Measurements from ENCODE around the gene HOXB3. TPM values are rescaled to one million over a fixed set of nuclear protein-coding genes. Genes with fewer than 3 reads are reported as not detected.

The HOXB3 gene
- total RNA-seq, 2 donors from 2014 or later, result 26.8 to 33.3 TPM

DNA sequence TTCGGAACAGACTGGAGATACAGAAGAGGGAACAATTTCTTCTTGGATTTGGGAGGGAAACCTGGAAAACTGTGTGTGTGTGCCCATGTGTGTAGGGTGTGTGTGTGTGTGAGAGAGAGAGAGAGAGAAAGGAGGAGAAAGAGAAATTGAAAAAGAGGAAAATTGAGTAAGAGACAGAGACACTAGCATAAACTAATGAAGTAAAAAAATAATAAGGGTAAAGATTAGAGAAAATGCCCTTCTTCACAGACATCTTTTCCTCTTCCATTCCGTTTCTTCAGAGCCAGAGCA is 31.3 kb downstream of the HOXB3 start:
- Histone ChIP-seq H3K27me3 (replicated peaks; ENCODE audit: insufficient read depth) (no peaks in the 10 kb centered on the region), H3K9me3 (no peaks in the 10 kb centered on the region), H3K4me3 (no peak overlapping the region), H3K4me1 (ENCODE audit: control insufficient read depth in 1 of 2, low read depth in 2 of 2) (peaks cover 34 to 85% of the 10 kb centered on the region in 2 donors), H3K27ac (peak overlapping the region; percentile 81 to 96), H3K36me3 (no peaks in the 10 kb centered on the region)
- TF ChIP-seq, protein P1, sequence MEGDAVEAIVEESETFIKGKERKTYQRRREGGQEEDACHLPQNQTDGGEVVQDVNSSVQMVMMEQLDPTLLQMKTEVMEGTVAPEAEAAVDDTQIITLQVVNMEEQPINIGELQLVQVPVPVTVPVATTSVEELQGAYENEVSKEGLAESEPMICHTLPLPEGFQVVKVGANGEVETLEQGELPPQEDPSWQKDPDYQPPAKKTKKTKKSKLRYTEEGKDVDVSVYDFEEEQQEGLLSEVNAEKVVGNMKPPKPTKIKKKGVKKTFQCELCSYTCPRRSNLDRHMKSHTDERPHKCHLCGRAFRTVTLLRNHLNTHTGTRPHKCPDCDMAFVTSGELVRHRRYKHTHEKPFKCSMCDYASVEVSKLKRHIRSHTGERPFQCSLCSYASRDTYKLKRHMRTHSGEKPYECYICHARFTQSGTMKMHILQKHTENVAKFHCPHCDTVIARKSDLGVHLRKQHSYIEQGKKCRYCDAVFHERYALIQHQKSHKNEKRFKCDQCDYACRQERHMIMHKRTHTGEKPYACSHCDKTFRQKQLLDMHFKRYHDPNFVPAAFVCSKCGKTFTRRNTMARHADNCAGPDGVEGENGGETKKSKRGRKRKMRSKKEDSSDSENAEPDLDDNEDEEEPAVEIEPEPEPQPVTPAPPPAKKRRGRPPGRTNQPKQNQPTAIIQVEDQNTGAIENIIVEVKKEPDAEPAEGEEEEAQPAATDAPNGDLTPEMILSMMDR (IDR thresholded peaks at IDR 0.05), result no peak
- no peak for ATAC-seq (ENCODE audit: insufficient number of reproducible peaks, low FRiP score, low read depth)
- DNase-seq (ENCODE audit: low spot score), result no peak

DNA sequence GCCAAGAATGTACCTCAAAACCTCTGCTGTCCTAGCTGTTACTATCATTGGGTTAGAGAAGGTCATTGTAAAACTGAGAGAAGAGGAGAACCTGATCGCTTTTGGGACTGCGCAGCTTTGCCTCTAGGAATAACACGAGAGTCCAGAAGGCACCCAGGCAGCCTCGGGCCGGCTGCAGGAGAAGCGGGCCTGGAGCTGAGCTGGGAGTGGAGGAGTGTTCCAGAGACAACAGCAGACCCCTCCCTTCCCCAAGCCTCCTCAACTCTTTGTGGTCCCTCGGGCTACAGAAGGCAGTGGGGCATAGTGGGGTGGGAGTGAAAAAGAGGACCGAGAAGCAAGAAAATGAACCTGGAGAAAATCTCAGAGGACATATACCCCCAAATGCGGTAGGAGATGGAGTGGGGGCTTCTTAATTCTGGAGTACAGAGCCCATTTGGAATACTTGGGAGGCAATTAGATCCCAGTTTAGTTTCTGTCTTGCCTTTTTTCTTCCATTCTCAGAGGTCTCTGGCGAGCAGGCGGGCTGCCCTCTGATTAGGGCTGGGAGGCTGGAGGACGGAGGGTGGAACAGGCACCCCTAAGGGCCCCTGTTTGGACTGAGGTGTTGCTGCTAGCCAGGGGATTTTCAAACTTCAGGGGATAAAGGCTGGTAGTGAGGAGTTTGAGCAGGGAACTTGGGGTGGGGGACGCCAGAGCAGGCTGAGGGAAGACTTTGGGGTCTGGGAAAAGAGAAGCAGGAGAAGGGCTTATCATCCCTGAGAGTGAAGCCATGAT is 31.8 kb downstream of the HOXB3 start:
- Histone ChIP-seq H3K27me3 (replicated peaks; ENCODE audit: insufficient read depth) (no peaks in the 10 kb centered on the region), H3K9me3 (no peaks in the 10 kb centered on the region), H3K36me3 (no peaks in the 10 kb centered on the region), H3K27ac (peak overlapping the region; percentile 81 to 96), H3K4me1 (ENCODE audit: control insufficient read depth in 1 of 2, low read depth in 2 of 2) (peaks cover 33 to 84% of the 10 kb centered on the region in 2 donors), H3K4me3 (peak overlapping the region; percentile 7)
- ATAC-seq (ENCODE audit: insufficient number of reproducible peaks, low FRiP score, low read depth), result no peak
- no peak for DNase-seq (ENCODE audit: low spot score)
- TF ChIP-seq, protein P1 (IDR thresholded peaks at IDR 0.05), result no peak

DNA sequence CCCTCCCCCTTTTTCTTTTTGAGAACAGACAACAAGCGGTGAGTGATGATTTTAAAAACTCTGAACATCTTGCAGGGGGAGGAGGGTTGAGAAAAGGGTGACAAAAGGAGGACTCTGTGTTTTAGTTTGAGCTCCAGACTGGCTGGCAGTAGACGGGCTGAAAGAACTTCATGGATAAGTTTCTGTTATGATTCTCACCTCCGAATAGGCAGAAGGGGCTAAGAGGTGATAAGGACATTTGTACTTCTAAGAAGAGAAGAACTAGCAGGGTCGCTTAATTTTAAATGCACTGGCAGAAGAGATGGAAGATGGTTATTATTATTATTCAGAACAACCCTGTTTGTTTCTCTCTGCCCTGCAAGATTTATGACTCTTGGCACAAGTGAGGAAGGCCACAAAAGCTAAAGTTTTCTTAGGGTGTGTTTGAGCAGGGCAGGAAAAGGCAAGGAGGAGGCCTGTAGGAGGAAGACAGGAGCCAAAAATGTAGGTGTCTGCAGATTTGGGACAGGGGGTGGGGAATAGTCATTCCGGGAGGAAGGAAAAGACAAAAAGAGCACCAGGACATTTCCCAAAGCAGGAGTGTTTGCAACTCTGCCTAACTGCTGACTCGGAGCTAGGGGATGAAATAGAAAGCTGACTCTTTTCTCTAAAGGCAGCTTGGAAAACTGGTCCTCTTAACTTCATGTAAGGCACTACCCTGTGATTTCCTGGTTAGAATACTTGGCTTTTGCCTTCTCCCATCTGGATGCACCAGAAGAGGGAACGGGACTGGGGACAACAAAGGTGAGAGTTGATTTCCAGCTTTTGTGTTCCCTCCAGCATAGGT is 33.3 kb downstream of the HOXB3 start:
- no peaks in the 10 kb centered on the region for H3K9me3 ChIP-seq
- ATAC-seq (ENCODE audit: insufficient number of reproducible peaks, low FRiP score, low read depth) (no peak), DNase-seq (ENCODE audit: low spot score) (no peak)
- no peaks in the 10 kb centered on the region for H3K27me3 ChIP-seq (replicated peaks; ENCODE audit: insufficient read depth)
- H3K4me3 ChIP-seq, result peak overlapping the region; percentile 84
- H3K4me1 ChIP-seq (ENCODE audit: control insufficient read depth in 1 of 2, low read depth in 2 of 2), result peaks cover 45 to 84% of the 10 kb centered on the region in 2 donors
- peak overlapping the region; percentile 81 to 96 for H3K27ac ChIP-seq
- no peaks in the 10 kb centered on the region for H3K36me3 ChIP-seq
- TF ChIP-seq, protein P1 (IDR thresholded peaks at IDR 0.05), result no peak

- Histone ChIP-seq H3K4me1 (ENCODE audit: control insufficient read depth in 1 of 2, low read depth in 2 of 2) (peaks cover 45 to 80% of the 10 kb centered on the region in 2 donors), H3K9me3 (no peaks in the 10 kb centered on the region), H3K27ac (peak overlapping the region; percentile 81 to 96), H3K27me3 (replicated peaks; ENCODE audit: insufficient read depth) (no peaks in the 10 kb centered on the region), H3K4me3 (peak overlapping the region; percentile 84), H3K36me3 (no peaks in the 10 kb centered on the region)
- ATAC-seq (ENCODE audit: insufficient number of reproducible peaks, low FRiP score, low read depth) (no peak), DNase-seq (ENCODE audit: low spot score) (no peak)
- TF ChIP-seq, protein P1 (IDR thresholded peaks at IDR 0.05), result no peak
These were observed 33.8 kb downstream of the HOXB3 start for GRCh38 chr17:48556229-48556575.

All from thoracic aorta (tissue), 2 donors.